Left lung (tissue), 10 donors: Measurements from ENCODE around the gene AADACL4. TPM values are rescaled to one million over a fixed set of nuclear protein-coding genes. Genes with fewer than 3 reads are reported as not detected.

Experiments used
- ATAC-seq: fragments of 200-7000 bp; cut with Tn5 transposase; one replicate; pipeline ENCODE4 v1.9.1; 2020; ENCODE audit warnings: moderate library complexity
- DNase-seq, 4 donors: peaks; one replicate each; pipeline ENCODE4 v3.0.0-alpha.2; 2013 to 2020
- H3K27ac ChIP-seq, 2 donors: fragments of 200-600 bp; sonication (generic) in 1 of 2; one replicate each; pipeline versions ENCODE4 v1.5.0 to v1.8.0; 2020 to 2021
- H3K27me3 ChIP-seq, 2 donors: fragments of 200-600 bp; sonication (generic) in 1 of 2; one replicate each; pipeline versions ENCODE4 v1.5.0 to v1.8.0; 2020 to 2021
- H3K36me3 ChIP-seq, 2 donors: fragments of 200-600 bp; sonication (generic) in 1 of 2; one replicate each; pipeline versions ENCODE4 v1.5.0 to v1.8.0; 2020 to 2021
- H3K4me1 ChIP-seq, 2 donors: fragments of 200-600 bp; one replicate each; pipeline ENCODE4 v1.8.0; 2021
- H3K4me3 ChIP-seq, 2 donors: fragments of 200-600 bp; sonication (generic) in 1 of 2; one replicate each; pipeline versions ENCODE4 v1.5.0 to v1.8.0; 2020 to 2021; ENCODE audit warnings: mild to moderate bottlenecking in 1 of 2
- H3K9me3 ChIP-seq, 2 donors: fragments of 200-600 bp; sonication (generic) in 1 of 2; one replicate each; pipeline versions ENCODE4 v1.5.0 to v1.8.0; 2020 to 2021
- CTCF ChIP-seq, 2 donors: fragments of 200-600 bp; sonication (generic) in 1 of 2; IDR thresholded peaks; one replicate each; pipeline versions ENCODE4 v1.5.0 to v1.8.0; 2021; ENCODE audit warnings: antibody characterized with exemption in 2 of 2
- intact Hi-C, 2 donors: fragments of 100-400 bp; cut with DNase I; formaldehyde crosslinking; loops; one replicate each; pipeline versions ENCODE4 v1.11.2 to v1.14.2; 2022
- polyA plus RNA-seq, 6 donors: library from polyadenylated mRNA; unstranded; fragments of 120-200 nt; gene quantifications; one replicate each; pipeline ENCODE4 v1.2.1, GENCODE V29; 2013; ENCODE audit not compliant: insufficient read length in 6 of 6
- total RNA-seq, 2 donors: library from RNA; stranded (reverse); fragmentation: NEBNext Ultra II Directional; extraction: Animal tissue kit (Norgen Biotek cat#: 25700); gene quantifications; one replicate each; pipeline ENCODE4 v1.2.1, GENCODE V29; 2021
- donor health status: DM: no; HTN: yes; CAD: no.
- donor health status: DM: no; HTN: no; CAD: no.

AADACL4 gene
- total and polyA plus RNA-seq, 8 donors = 0.10 to 0.11 TPM; not detected in 6

- no peak for DNase-seq
- TF ChIP-seq CTCF (IDR thresholded peaks at IDR 0.05) = no peak
- H3K4me3 ChIP-seq = no peak overlapping the region
- H3K9me3 ChIP-seq = no peaks in the 10 kb centered on the region
- H3K36me3 ChIP-seq = no peaks in the 10 kb centered on the region
- H3K27me3 ChIP-seq = peaks cover 0 to 18% of the 10 kb centered on the region in 2 donors
- H3K27ac ChIP-seq = no peak overlapping the region
- no peaks in the 10 kb centered on the region for H3K4me1 ChIP-seq
- intact Hi-C loops = no loop called here
- ATAC-seq = no peak
Measured at GRCh38 chr1:12677565-12677964, 33.7 kb downstream of the AADACL4 start.

GRCh38 chr1:12678350-12678749 lies 34.5 kb downstream of the AADACL4 start:
- Histone ChIP-seq H3K4me3 (no peak overlapping the region), H3K9me3 (no peaks in the 10 kb centered on the region), H3K27ac (no peak overlapping the region), H3K27me3 (peaks cover 0 to 21% of the 10 kb centered on the region in 2 donors), H3K4me1 (no peaks in the 10 kb centered on the region), H3K36me3 (no peaks in the 10 kb centered on the region)
- no peak for TF ChIP-seq CTCF (IDR thresholded peaks at IDR 0.05)
- intact Hi-C loops = no loop called here
- ATAC-seq = no peak
- DNase-seq = no peak

GRCh38 chr1:12678820-12679219 lies 34.9 kb downstream of the AADACL4 start:
- Histone ChIP-seq H3K9me3 (no peaks in the 10 kb centered on the region), H3K27me3 (peaks cover 0 to 24% of the 10 kb centered on the region in 2 donors), H3K27ac (no peak overlapping the region), H3K4me1 (no peaks in the 10 kb centered on the region), H3K4me3 (no peak overlapping the region), H3K36me3 (no peaks in the 10 kb centered on the region)
- ATAC-seq (no peak), DNase-seq (no peak)
- TF ChIP-seq CTCF (IDR thresholded peaks at IDR 0.05) = no peak
- intact Hi-C loops = no loop called here

GRCh38 chr1:12690156-12690555 lies 46.3 kb downstream of the AADACL4 start:
- Histone ChIP-seq H3K27ac (no peak overlapping the region), H3K9me3 (no peaks in the 10 kb centered on the region), H3K4me1 (no peaks in the 10 kb centered on the region), H3K27me3 (no peaks in the 10 kb centered on the region), H3K36me3 (no peaks in the 10 kb centered on the region), H3K4me3 (no peak overlapping the region)
- ATAC-seq = no peak
- TF ChIP-seq CTCF (IDR thresholded peaks at IDR 0.05) = no peak
- intact Hi-C loops = no loop called here
- DNase-seq = no peak

- intact Hi-C loops = no loop called here
- H3K9me3 ChIP-seq = no peaks in the 10 kb centered on the region
- H3K36me3 ChIP-seq = no peaks in the 10 kb centered on the region
- TF ChIP-seq CTCF (IDR thresholded peaks at IDR 0.05) = no peak
- DNase-seq (peak in 2 of 4 donors; percentile 61 to 73), ATAC-seq (peak; percentile 49)
- no peaks in the 10 kb centered on the region for H3K4me1 ChIP-seq
- H3K4me3 ChIP-seq = no peak overlapping the region
- H3K27me3 ChIP-seq = no peaks in the 10 kb centered on the region
- H3K27ac ChIP-seq = no peak overlapping the region
Measured at GRCh38 chr1:12692967-12693782, 49.3 kb downstream of the AADACL4 start.
